Anterior cingulate cortex (tissue), 58 donors: Measurements from ENCODE around the gene IL18.
"Not testable (repeated sequence)": the region's sequence is repeated elsewhere in the genome, so short reads cannot be mapped to it uniquely, and the experiment has no call there.

Experiments
- DNase-seq, 58 donors: peaks; one replicate each; lab custom pipeline; 2025; lab: John Stamatoyannopoulos, UW

Gene IL18

DNA sequence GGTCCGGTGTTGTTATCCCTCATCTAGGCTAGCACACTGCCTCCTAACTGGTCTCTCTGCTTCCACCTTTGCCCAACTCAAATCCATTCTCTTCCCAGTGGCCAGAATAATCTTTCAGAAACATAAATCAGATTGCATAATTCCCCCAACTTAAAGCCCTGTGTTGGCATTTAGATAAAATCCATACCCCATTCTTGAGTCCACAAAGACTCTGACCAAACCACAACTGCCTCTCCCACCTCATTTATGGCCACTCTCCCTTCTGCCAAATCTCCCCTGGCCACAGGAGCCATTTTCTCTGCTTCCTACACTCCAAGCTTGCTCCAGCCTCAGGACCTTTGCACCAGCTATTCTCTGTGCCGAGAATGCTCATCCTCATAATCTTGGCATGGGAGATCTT, 36.8 kb downstream of the IL18 start:
- no peak for DNase-seq

DNA sequence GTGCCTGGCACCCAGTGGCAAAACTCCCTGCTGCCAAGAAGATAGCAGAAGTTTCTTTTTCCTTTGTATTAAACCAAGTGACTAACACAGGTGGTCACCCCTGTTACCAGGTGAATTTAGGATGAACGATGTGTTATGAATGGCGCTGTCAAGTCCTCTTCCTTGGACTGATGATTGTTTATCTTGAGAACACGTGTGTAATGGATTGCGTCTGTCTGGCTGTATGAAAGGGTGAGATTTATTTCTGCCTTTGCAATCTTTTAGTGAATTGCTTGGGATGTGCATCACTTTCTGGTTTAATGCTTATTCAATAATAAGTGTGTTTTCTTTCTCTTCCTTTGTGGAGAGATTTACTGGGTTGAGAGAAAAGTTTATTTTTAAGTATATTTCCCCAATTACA, 40.8 kb downstream of the IL18 start:
- no peak for DNase-seq

- no peak for DNase-seq
These were observed 41.8 kb downstream of the IL18 start for GRCh38 chr11:112121981-112122615.

DNA sequence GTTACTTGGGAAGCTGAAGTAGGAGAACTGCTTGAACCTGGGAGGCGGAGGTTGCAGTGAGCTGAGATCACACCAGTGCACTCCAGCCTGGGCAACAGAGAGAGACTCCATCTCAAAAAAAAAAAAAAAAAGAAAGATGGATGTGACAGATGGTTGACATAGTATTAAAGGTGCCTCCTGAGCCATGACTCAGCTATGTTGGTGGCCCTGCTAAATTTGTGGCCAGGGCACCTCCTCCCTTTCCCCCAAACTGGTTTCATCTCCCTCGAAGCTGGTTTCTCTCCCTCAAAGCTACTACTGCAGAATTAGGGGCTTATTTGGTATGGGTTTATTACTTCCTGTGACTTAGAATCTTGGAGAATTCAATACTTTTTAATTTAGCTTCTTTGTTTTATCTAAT, 45.7 kb downstream of the IL18 start:
- no peak for DNase-seq

DNA sequence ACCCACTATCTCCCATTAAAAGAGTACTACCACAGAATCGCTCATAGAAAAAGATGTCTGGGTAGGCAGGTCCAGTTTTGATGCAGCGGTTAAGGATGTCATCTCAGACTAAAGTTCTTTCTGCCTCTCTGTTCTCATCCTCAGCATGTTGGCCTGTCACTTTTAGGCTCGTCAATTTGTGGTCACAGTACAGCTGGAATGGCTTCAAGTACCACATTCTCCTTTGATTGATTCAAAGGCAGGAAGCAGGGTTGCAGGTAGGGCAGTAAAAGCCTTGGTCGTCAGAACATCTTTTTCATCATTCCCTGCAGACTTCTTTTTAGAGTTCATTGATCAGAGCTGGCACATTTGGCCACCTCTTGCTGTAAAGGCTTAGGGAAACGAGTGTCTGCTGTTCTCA, 48.5 kb downstream of the IL18 start:
- DNase-seq = no peak

DNA sequence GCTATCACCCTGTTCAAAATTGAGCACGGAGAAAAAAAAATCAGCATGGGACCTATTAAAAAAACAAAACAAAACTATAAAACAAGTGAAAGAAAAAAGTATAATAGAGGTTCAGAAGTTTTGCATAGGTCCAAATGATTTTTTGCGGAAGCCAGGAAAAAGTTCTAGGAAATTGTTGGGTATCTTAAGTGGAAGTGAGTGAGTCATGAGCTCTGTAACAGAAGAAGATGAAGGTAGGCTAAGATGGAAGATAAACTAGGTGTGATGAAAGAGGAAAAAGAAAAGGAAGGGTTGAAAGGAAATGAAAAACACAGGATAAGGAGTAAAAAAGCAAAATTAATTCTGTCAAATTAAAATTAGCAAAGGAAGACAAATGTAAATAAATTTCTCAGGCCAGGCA, 49.4 kb downstream of the IL18 start:
- no peak for DNase-seq

- DNase-seq = peak in 2 of 58 donors; percentile 3 to 56
These were observed 50.1 kb downstream of the IL18 start for GRCh38 chr11:112113539-112114457.

DNA sequence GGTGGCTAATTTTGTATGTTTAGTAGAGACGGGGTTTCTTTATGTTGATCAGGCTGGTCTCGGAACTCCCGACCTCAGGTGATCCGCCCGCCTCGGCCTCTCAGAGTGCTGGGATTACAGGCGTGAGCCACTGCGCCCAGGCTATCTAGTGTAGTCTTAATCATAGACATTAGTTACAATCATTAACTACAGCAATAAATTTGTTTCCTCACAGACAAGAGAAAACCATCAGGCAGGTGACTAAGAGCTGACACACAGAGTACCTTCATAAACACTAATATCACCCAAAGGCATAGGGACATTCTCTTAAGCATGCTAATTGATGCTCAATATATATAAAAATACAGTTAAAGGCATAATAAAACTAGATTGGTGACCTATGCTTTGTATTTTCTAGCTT, 57.8 kb downstream of the IL18 start:
- DNase-seq = no peak

GRCh38 chr11:112103446-112103845, 60.4 kb downstream of the IL18 start:
- DNase-seq = no peak

- no peak for DNase-seq
These were observed 63.4 kb downstream of the IL18 start for GRCh38 chr11:112100462-112100861.

GRCh38 chr11:112097734-112098528, 66.0 kb downstream of the IL18 start:
- DNase-seq = no peak

- DNase-seq = no peak
These were observed 67.7 kb downstream of the IL18 start for GRCh38 chr11:112096194-112096593.

GRCh38 chr11:112095302-112095701, 68.6 kb downstream of the IL18 start:
- not testable (repeated sequence) for DNase-seq
